Right atrium auricular region (tissue), 2 donors: Measurements from ENCODE around the gene MAT2A. TPM values are rescaled to one million over a fixed set of nuclear protein-coding genes. Genes with fewer than 3 reads are reported as not detected.

ENCODE experiments used
- DNase-seq: peaks from one replicate; pipeline ENCODE4 v3.0.0-alpha.2; 2019; ENCODE audit warnings: low spot score
- H3K27ac ChIP-seq, 2 donors: fragments of 200-600 bp; sonication (generic); 1 replicate in 1 of 2; 2 replicates in 1 of 2; pipeline ENCODE4 v1.5.1; 2016 to 2019
- H3K27me3 ChIP-seq, 2 donors: fragments of 200-600 bp; sonication (generic); one replicate each; pipeline versions ENCODE4 v1.5.1 to v1.6.0; 2017 to 2019
- H3K36me3 ChIP-seq: fragments of 200-600 bp; sonication (generic); one replicate; pipeline ENCODE4 v1.5.1; 2016
- H3K4me1 ChIP-seq, 2 donors: fragments of 200-600 bp; sonication (generic); one replicate each; pipeline versions ENCODE4 v1.5.1 to v1.6.0; 2017 to 2019
- H3K4me3 ChIP-seq, 2 donors: fragments of 200-600 bp; sonication (generic); 1 replicate in 1 of 2; 2 replicates in 1 of 2; pipeline ENCODE4 v1.5.1; 2017 to 2019; ENCODE audit warnings: mild to moderate bottlenecking in 1 of 2, moderate library complexity in 1 of 2
- H3K9me3 ChIP-seq, 2 donors: fragments of 200-600 bp; sonication (generic); one replicate each; pipeline ENCODE4 v1.5.1; 2019
- CTCF ChIP-seq, 2 donors: fragments of 200-600 bp; sonication (generic); IDR thresholded peaks; one replicate each; pipeline ENCODE4 v1.5.1; 2019; ENCODE audit warnings: antibody characterized with exemption in 2 of 2
- total RNA-seq, 2 donors: library from RNA; depleted of rRNA; stranded (reverse); fragments of >200 nt; gene quantifications; one replicate each; pipeline ENCODE4 v1.1.0, GENCODE V29; 2016

The MAT2A gene
- total RNA-seq, 2 donors from 2014 or later: 95.6 to 101 TPM

DNA sequence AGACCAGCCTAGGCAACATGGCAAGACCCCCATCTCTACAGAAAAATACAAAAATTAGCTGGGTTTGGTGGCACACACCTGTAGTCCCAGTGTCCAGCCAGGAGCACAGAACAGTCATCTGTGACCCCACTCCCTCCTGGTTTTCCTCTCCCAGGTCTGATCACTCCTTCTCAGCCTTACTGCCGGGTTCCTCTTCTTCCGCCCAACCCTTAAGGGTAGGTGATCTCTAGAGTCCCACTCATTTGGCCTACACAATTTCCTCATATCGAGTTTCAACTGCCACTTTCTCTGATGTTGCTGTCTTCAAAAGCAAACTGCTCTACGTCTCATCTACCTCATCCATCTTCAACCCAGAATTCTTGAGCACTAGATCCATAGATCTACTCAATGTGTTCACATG lies 13.4 kb upstream of the MAT2A start:
- Histone ChIP-seq H3K9me3 (no peaks in the 10 kb centered on the region), H3K27me3 (no peaks in the 10 kb centered on the region), H3K27ac (peak overlapping the region; percentile 66 to 71), H3K4me3 (no peak overlapping the region), H3K4me1 (peaks cover 0 to 20% of the 10 kb centered on the region in 2 donors), H3K36me3 (no peaks in the 10 kb centered on the region)
- no peak for DNase-seq
- no peak for TF ChIP-seq CTCF (IDR thresholded peaks at IDR 0.05)

GRCh38 chr2:85527787-85528186 lies 11.2 kb upstream of the MAT2A start:
- DNase-seq: no peak
- Histone ChIP-seq H3K36me3 (no peaks in the 10 kb centered on the region), H3K9me3 (no peaks in the 10 kb centered on the region), H3K27me3 (no peaks in the 10 kb centered on the region), H3K27ac (no peak overlapping the region), H3K4me1 (peaks cover 0 to 20% of the 10 kb centered on the region in 2 donors), H3K4me3 (no peak overlapping the region)
- no peak for TF ChIP-seq CTCF (IDR thresholded peaks at IDR 0.05)

DNA sequence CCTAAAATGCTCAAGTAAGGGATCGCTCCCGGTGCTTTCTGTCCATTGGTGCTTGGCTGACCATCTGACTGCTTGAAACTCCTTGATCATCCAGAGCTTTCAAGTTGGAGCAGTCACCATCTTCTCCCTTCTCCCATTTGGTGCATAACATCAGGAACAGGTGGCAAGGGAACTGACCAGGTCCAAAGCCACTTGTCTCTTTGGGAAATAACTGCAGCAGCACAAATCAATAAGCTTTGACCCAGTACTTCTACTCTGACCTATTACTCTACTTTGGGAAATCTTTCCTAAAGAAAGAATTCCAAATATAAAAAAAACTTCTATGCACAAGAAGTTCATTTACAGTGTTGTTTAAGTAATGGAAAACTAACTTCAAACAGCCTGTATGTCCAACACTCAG lies 10.6 kb upstream of the MAT2A start:
- H3K4me3 ChIP-seq: no peak overlapping the region
- H3K27me3 ChIP-seq: no peaks in the 10 kb centered on the region
- DNase-seq: no peak
- TF ChIP-seq CTCF (IDR thresholded peaks at IDR 0.05): no peak
- no peak overlapping the region for H3K27ac ChIP-seq
- H3K4me1 ChIP-seq: peaks cover 0 to 20% of the 10 kb centered on the region in 2 donors
- H3K36me3 ChIP-seq: no peaks in the 10 kb centered on the region
- no peaks in the 10 kb centered on the region for H3K9me3 ChIP-seq

GRCh38 chr2:85529809-85530208 lies 9.2 kb upstream of the MAT2A start:
- Histone ChIP-seq H3K36me3 (no peaks in the 10 kb centered on the region), H3K9me3 (no peaks in the 10 kb centered on the region), H3K4me3 (no peak overlapping the region), H3K4me1 (peaks cover 0 to 7% of the 10 kb centered on the region in 2 donors), H3K27me3 (no peaks in the 10 kb centered on the region), H3K27ac (no peak overlapping the region)
- DNase-seq: no peak
- no peak for TF ChIP-seq CTCF (IDR thresholded peaks at IDR 0.05)

DNA sequence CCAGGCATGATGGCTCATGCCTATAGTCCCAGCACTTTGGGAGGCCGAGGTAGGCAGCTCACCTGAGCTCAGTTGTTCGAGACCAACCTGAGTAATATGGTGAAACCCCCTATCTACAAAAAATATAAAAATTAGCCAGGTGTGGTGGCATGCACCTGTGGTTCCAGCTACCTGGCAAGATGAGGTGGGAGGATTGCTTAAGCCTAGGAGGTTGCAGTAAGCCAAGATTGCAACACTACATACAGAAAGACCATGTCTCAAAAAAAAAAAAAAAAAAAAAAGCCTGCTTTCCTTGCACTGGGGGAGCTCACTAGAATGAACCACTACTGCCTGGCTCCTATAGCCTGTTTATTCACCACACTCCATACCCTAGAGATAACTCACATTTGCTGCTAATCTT lies 7.4 kb upstream of the MAT2A start:
- no peak for TF ChIP-seq CTCF (IDR thresholded peaks at IDR 0.05)
- no peaks in the 10 kb centered on the region for H3K4me1 ChIP-seq
- no peak for DNase-seq

DNA sequence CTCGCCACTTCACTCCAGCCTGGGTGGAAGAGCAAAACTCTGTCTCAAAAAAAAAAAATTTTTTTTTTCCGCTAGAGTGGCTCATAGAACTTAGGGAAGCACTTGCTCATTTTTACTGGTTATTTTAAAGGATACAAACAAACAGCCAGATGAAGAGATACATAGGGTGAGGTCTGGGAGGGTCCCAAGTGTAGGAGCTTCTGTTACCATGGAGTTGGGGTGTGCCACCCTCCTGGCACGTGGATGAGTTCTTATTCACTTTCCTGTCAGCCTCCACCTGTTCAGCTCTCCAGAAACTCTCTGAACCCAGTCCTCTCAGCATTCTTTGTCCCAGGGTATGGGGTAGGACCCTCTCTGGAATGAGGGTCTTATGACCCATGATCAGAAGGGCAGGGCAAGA lies 4.9 kb upstream of the MAT2A start:
- no peak for TF ChIP-seq CTCF (IDR thresholded peaks at IDR 0.05)
- DNase-seq: no peak

More for the DNA sequence above, 7.4 kb upstream of the MAT2A start:
- H3K27ac ChIP-seq: no peak overlapping the region
- H3K4me3 ChIP-seq: no peak overlapping the region
- H3K36me3 ChIP-seq: no peaks in the 10 kb centered on the region
- H3K9me3 ChIP-seq: no peaks in the 10 kb centered on the region
- no peaks in the 10 kb centered on the region for H3K27me3 ChIP-seq

More for the DNA sequence above, 4.9 kb upstream of the MAT2A start:
- H3K27ac ChIP-seq: no peak overlapping the region
- H3K4me1 ChIP-seq: peaks cover 0 to 9% of the 10 kb centered on the region in 2 donors
- no peaks in the 10 kb centered on the region for H3K27me3 ChIP-seq
- no peaks in the 10 kb centered on the region for H3K36me3 ChIP-seq
- H3K9me3 ChIP-seq: no peaks in the 10 kb centered on the region
- H3K4me3 ChIP-seq: no peak overlapping the region
